NCI-H446 treated with DMSO at 0.1 percent for 48 hours (cell line): Measurements from ENCODE around the gene PRSS48.
"Not testable (repeated sequence)": the region's sequence is repeated elsewhere in the genome, so short reads cannot be mapped to it uniquely, and the experiment has no call there.

Experiments used
- DNase-seq: peaks from one replicate; lab custom pipeline; 2025; lab: John Stamatoyannopoulos, UW

Gene PRSS48

GRCh38 chr4:151260526-151260925 is 16.4 kb upstream of the PRSS48 start:
- DNase-seq = no peak

DNA sequence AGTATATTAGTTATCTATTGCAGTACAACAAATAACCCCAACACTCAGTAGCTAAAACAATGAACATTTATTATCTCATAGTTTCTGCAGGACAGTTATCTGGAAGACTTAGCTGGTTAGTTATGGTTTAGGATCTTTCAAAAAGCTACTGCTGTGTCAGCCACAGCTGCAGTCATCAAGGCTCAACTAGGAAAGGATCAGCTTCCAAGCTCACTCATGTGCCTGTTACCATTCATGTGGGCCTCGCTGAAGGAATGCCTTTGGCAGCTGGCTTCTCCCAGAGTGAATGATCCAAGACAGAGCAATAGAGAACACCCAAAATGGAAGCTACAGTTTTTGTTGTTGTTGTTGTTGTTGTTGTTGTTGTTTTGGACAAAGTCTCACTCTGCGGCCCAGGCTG is 13.5 kb upstream of the PRSS48 start:
- no peak for DNase-seq

GRCh38 chr4:151266497-151266896 is 10.5 kb upstream of the PRSS48 start:
- no peak for DNase-seq

DNA sequence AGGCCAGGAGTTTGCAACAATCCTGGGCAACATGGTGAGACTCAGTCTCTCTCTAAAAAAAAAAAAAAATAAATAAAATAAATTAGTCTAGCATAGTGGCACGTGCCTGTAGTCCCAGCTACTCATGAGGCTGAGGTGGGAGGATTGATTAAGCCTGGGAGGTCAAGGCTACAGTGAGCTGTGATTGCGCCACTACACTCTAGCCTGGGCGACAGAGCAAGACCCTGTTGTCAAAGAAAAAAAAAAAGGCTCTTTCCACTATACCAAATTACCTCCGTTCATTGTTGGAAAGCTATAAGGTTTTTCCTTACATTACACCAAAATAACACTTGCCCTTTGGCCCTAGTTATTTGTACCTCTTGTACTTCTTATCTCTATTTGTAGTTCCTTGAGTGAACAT is 9.9 kb upstream of the PRSS48 start:
- no peak for DNase-seq

GRCh38 chr4:151267822-151268535 is 9.0 kb upstream of the PRSS48 start:
- no peak for DNase-seq

GRCh38 chr4:151268905-151269304 is 8.1 kb upstream of the PRSS48 start:
- not testable (repeated sequence) for DNase-seq

DNA sequence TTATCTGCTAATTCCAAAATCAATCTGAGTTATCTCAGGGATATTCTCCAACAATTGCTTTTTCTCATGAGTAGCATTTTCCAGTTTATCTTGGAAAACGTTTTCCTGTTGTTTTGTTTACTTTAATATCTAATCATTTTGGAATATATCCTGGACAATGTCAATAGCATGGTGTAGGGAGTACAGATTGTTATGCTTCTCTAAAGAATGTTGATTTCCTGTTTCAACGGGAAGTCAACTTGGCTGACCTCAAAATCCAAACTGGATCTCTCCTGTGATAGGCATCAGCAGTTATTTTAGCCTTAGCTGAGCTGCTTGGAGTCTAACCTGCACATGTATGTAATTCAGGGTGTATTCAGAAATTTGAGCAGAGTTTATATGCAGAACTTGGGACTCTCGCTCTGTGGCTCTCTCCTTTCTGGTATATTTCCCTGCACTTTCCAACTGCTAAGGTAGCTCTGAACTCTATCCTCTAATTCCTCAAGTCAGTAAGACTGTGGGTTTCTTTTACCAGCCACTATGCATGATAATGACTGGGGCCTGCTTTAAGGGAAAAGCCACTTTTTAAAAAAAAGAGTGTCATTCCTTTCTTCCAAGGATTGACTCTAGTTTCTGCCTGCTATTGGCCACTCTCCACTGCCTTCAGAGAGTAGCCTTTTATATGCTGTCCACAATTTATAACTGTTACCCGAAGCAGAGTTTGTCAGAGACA is 7.7 kb downstream of the PRSS48 start:
- no peak for DNase-seq

- no peak for DNase-seq
Measured at GRCh38 chr4:151287409-151287808, 10.4 kb downstream of the PRSS48 start.

GRCh38 chr4:151291485-151291884 is 14.5 kb downstream of the PRSS48 start:
- DNase-seq = no peak

DNA sequence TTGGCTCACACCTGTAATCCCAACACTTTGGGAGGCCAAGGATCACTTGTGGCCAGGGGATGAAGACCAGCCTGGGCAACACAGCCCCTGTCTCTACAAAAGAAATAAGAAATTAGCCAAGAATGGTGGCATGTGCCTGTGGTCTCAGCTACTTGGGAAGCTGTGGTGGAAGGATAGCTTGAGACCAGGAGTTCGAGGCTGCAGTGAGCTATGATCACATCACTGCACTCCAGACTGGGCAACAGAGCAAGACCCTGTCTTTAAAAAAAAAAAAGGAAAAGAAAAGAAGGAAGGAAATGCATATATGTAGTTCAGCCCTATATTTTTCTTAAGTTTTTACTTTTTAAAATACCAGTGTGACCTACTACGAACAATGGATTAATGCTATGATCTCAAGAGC is 15.1 kb downstream of the PRSS48 start:
- DNase-seq = no peak

DNA sequence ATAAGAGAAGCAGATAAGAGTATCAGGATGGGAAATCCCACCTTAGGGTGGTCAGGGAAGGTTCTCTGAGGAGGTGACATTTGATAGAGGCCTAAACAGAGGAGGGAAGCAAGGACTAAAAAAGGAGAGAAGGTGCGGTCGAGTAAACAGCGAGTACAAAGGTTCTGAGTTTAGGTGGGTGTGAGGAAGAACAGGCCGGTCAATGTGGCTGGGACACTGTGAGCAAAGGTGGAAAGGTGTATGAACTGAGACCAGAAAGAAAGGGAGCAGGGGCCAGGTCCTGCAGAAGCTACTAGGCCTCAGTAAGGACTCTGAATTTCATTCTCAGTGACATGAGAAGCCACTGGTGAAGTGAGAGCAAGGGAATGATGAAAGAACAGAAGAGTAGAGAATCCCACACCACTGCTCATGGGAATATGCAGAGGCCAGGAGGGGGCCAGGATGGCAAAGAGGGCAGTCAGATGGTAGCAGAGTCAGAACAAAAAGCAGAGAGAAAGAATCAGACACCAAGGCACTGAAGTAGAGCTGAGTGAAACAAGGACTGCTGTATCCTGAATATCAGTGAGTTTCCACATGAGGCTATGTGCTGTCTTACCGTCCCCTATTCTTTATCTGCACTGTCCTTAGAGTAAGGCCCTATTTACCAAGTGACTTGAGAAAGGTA is 18.0 kb downstream of the PRSS48 start:
- DNase-seq = no peak

- DNase-seq = no peak
Measured at GRCh38 chr4:151296227-151296626, 19.3 kb downstream of the PRSS48 start.

GRCh38 chr4:151297170-151297569 is 20.2 kb downstream of the PRSS48 start:
- DNase-seq = no peak

DNA sequence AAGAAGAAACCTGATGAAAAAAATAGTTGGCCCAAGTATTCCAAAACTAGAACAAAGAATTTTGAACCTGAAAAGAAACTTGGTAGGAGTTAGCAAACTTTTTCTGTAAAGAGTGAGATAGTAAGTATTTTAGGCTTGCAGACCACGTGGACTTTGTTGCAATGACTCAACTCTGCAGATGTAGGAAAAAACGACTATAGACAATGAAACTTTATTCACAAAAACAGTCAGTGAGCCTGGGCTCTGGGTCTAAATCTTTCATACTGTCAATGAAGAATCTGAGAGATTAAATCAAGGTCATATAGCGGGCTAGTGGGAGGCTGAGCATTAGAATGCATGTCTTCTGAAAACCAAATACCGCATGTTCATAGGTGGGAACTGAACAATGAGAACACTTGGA is 25.5 kb downstream of the PRSS48 start:
- no peak for DNase-seq

- DNase-seq = no peak
Measured at GRCh38 chr4:151304226-151304625, 27.3 kb downstream of the PRSS48 start.

DNA sequence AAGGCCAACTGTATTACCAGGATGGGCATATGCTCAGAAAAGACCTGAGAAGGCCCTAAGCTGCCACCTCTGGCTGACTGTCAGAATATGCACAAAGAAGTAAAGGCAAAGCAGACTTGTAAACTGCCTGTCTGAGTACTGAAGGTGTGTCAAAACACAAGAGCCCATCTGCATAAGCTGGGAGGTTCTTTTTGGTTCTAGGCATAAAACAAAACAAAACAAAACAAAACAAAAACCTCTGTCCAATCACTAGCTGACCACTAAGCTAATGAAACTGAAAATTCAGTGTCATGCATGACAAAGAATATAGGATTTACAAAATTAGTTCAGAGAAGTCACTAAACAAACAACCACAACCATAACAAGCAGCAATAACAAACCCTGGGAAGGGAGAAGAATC is 27.8 kb downstream of the PRSS48 start:
- no peak for DNase-seq

- no peak for DNase-seq
Measured at GRCh38 chr4:151310124-151310728, 33.3 kb downstream of the PRSS48 start.

DNA sequence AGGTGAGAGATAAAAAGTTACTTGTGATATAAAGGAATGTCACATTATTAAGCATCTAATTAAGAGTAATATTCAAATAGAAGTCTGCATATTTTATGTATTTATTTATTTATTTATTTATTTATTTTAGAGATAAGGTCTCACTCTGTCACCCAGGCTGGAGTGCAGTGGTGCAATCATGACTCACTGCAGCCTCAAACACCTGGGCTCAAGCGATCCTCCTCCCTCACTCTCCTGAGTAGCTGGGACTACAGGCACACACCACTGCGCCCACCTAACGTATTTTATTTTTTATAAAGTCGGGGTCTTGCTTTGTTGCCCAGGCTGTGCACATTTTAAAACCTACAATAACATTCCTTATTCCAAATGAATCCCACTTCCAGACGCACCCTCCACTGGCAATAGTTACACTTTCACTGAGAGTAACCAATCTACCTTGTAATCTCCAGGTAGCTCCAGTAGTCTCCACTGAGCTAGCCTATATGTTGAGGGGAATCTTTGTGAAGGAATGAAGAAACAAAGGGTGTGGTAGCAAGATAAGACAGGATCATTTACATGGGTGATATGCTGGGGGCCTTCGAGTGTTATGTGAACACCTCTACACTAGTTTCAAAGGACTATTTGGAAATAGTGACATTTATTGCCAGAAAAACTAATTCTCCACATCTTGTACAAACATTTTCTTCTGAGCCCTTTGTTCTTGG is 36.5 kb downstream of the PRSS48 start:
- DNase-seq = no peak

DNA sequence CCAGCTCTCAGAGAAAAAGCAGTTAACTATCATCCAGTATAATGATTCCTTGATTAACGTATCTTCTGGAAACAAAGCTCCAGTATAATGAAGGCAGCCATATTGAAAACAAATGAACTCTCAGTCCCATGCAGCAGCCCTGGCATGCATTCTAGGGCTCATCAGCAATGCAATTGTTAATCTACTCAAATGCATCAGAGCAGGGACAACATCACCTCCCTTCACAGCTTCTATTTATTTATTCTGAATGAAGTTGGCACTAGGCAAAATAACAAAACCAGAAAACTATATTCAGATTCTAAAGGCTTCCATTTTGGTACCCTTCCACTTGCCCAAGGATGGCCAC is 37.0 kb downstream of the PRSS48 start:
- no peak for DNase-seq

DNA sequence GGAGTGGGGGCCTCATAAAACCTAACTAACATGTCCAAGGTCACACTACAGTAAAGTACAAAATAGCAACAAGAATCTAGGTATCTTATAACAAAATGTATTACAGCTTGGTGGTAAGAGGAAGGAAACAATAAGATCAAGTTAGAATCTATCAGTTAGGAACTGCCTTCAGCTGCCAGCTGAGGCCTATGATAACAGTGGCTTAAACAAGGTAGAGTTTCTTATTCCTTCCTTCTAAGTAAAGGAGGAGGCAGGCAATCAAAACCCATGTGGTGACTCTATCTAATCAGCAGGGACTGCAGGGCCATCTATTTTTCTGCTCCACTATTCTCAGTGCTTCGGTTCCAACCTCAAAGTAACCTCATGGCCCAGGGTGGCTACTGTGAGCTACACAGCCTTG is 37.5 kb downstream of the PRSS48 start:
- DNase-seq = no peak

DNA sequence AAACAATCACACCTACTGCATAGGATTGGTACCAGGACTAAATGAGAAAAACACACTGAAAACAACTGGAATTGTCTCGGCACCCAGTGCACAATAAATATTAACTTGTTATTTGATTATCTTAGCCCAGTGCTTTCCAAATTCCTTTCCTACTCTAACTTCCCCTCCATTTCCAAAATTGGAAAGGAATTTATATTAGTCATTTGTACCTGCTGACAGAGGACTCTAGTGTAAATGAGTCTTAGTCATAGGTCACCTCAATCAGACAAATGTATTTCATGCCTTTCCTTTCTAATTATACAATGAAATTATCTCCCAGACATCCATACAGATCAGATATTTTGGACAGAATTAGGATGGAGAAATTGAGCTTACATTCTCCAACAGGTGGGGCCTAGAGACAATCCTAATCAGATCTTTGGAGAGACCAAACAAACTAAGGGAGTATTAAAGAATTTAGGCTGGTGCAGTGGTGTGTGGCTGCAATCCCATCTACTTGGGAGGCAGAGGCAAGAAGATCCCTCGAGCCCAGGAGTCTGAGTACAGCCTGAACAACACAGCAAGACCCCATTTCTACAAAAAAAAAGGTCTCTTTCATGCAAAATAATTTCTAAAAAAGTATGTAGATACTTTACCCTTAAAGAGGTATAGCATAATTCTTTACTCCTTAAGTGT is 38.4 kb downstream of the PRSS48 start:
- no peak for DNase-seq

- DNase-seq = no peak
Measured at GRCh38 chr4:151316645-151317044, 39.7 kb downstream of the PRSS48 start.
